Measurements from ENCODE around the gene TCP1.
"Not testable (repeated sequence)": the region's sequence is repeated elsewhere in the genome, so short reads cannot be mapped to it uniquely, and the experiment has no call there.

The TCP1 gene

GRCh38 chr6:159789377-159790148 is at the start of gene TCP1:
TCP1 (minus strand) TSS chr6:159789602; CDS start chr6:159789468, 134 bp downstream.
- peak; percentile 99 for DNase-seq (ENCODE audit: low read depth)

GRCh38 chr6:159838020-159838744 is 48.8 kb upstream of the TCP1 start:
- DNase-seq (ENCODE audit: low read depth) = no peak

- no peak for DNase-seq (ENCODE audit: low read depth)
Observed at GRCh38 chr6:159837511-159837910, 48.1 kb upstream of the TCP1 start.

- DNase-seq (ENCODE audit: low read depth) = no peak
Observed at GRCh38 chr6:159836718-159837490, 47.5 kb upstream of the TCP1 start.

- DNase-seq (ENCODE audit: low read depth) = no peak
Observed at GRCh38 chr6:159833997-159834603, 44.7 kb upstream of the TCP1 start.

- no peak for DNase-seq (ENCODE audit: low read depth)
Observed at GRCh38 chr6:159833556-159833955, 44.2 kb upstream of the TCP1 start.

- no peak for DNase-seq (ENCODE audit: low read depth)
Observed at GRCh38 chr6:159832946-159833345, 43.5 kb upstream of the TCP1 start.

GRCh38 chr6:159831373-159831679 is 41.9 kb upstream of the TCP1 start:
- no peak for DNase-seq (ENCODE audit: low read depth)

GRCh38 chr6:159830501-159831372 is 41.3 kb upstream of the TCP1 start:
- DNase-seq (ENCODE audit: low read depth) = no peak

GRCh38 chr6:159829526-159829925 is 40.1 kb upstream of the TCP1 start:
- no peak for DNase-seq (ENCODE audit: low read depth)

GRCh38 chr6:159828074-159828473 is 38.7 kb upstream of the TCP1 start:
- no peak for DNase-seq (ENCODE audit: low read depth)

- DNase-seq (ENCODE audit: low read depth) = no peak
Observed at GRCh38 chr6:159826968-159827647, 37.7 kb upstream of the TCP1 start.

- DNase-seq (ENCODE audit: low read depth) = no peak
Observed at GRCh38 chr6:159826004-159826403, 36.6 kb upstream of the TCP1 start.

GRCh38 chr6:159824690-159825089 is 35.3 kb upstream of the TCP1 start:
- DNase-seq (ENCODE audit: low read depth) = not testable (repeated sequence)

- DNase-seq (ENCODE audit: low read depth) = no peak
Observed at GRCh38 chr6:159823953-159824352, 34.6 kb upstream of the TCP1 start.

GRCh38 chr6:159821726-159822125 is 32.3 kb upstream of the TCP1 start:
- no peak for DNase-seq (ENCODE audit: low read depth)

- DNase-seq (ENCODE audit: low read depth) = no peak
Observed at GRCh38 chr6:159821122-159821521, 31.7 kb upstream of the TCP1 start.

- no peak for DNase-seq (ENCODE audit: low read depth)
Observed at GRCh38 chr6:159819932-159820640, 30.7 kb upstream of the TCP1 start.

- no peak for DNase-seq (ENCODE audit: low read depth)
Observed at GRCh38 chr6:159819098-159819497, 29.7 kb upstream of the TCP1 start.
